Ishikawa (cell line): ENCODE data around the gene SEL1L.

ENCODE experiments used
- NFIC ChIP-seq: IDR thresholded peaks from 2 replicates; pipeline ENCODE4 v1.6.1; 2012
- RAD21 ChIP-seq: IDR thresholded peaks from 2 replicates; pipeline ENCODE4 v1.6.1; 2012; ENCODE audit warnings: low read depth
- TAF1 ChIP-seq: IDR thresholded peaks from 2 replicates; pipeline ENCODE4 v1.6.1; 2012; ENCODE audit warnings: low read depth, mild to moderate bottlenecking
- TF ChIP-seq, protein P1 (sequence below): IDR thresholded peaks from 2 replicates; pipeline ENCODE4 v1.6.1; 2012; ENCODE audit warnings: low read depth, mild to moderate bottlenecking

DNA sequence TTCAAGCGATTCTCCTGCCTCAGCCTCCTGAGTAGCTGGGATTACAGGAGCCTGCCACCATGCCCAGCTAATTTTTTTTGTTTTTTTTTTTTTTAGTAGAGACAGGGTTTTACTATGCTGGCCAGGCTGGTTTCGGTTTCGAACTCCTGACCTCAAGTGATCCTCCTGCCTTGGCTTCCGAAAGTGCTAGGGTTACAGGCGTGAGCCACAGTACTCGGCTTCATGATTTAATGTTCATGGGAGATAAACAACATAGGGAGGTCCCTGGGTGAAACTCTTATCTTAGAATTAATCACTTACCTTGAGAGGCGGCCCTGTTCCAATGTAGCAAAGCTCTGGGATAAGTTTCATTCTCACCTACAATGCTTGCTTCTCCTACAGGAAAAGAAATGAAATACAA, 48.3 kb downstream of the SEL1L start:
- TF ChIP-seq, protein P1, sequence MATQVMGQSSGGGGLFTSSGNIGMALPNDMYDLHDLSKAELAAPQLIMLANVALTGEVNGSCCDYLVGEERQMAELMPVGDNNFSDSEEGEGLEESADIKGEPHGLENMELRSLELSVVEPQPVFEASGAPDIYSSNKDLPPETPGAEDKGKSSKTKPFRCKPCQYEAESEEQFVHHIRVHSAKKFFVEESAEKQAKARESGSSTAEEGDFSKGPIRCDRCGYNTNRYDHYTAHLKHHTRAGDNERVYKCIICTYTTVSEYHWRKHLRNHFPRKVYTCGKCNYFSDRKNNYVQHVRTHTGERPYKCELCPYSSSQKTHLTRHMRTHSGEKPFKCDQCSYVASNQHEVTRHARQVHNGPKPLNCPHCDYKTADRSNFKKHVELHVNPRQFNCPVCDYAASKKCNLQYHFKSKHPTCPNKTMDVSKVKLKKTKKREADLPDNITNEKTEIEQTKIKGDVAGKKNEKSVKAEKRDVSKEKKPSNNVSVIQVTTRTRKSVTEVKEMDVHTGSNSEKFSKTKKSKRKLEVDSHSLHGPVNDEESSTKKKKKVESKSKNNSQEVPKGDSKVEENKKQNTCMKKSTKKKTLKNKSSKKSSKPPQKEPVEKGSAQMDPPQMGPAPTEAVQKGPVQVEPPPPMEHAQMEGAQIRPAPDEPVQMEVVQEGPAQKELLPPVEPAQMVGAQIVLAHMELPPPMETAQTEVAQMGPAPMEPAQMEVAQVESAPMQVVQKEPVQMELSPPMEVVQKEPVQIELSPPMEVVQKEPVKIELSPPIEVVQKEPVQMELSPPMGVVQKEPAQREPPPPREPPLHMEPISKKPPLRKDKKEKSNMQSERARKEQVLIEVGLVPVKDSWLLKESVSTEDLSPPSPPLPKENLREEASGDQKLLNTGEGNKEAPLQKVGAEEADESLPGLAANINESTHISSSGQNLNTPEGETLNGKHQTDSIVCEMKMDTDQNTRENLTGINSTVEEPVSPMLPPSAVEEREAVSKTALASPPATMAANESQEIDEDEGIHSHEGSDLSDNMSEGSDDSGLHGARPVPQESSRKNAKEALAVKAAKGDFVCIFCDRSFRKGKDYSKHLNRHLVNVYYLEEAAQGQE = no peak
- TF ChIP-seq TAF1 (no peak), NFIC (no peak), RAD21 (no peak)
